ENCODE data around the gene ZNF526.

- TF ChIP-seq CTCF (IDR thresholded peaks at IDR 0.05; ENCODE audit: poor library complexity, severe bottlenecking) (peak; percentile 39), EZH2 (IDR thresholded peaks at IDR 0.05; ENCODE audit: borderline replicate concordance, insufficient read depth, low read length, poor library complexity, severe bottlenecking) (no peak), REST (IDR thresholded peaks at IDR 0.05; ENCODE audit: borderline replicate concordance) (no peak), TAF1 (IDR thresholded peaks at IDR 0.05; ENCODE audit: low read depth) (no peak), EP300 (conservative IDR thresholded peaks at IDR 0.05; ENCODE audit: poor library complexity, severe bottlenecking) (peak; percentile 35), SMC3 (conservative IDR thresholded peaks at IDR 0.05; ENCODE audit: poor library complexity) (peak; percentile 23)
Measured at GRCh38 chr19:42217520-42218437, 2.3 kb upstream of the ZNF526 start, which contains the start of gene DEDD2.

Data from neural cell (in vitro differentiated cells).